Suprapubic skin (tissue), 4 donors: Measurements from ENCODE around the gene CCM2. TPM values are rescaled to one million over a fixed set of nuclear protein-coding genes. Genes with fewer than 3 reads are reported as not detected.

Experiments used
- DNase-seq, 2 donors: peaks; one replicate each; pipeline ENCODE4 v3.0.0-alpha.2; 2019; ENCODE audit warnings: low spot score in 2 of 2
- H3K27ac ChIP-seq: fragments of 200-600 bp; sonication (generic); one replicate; pipeline ENCODE4 v1.5.1; 2019
- H3K27me3 ChIP-seq: fragments of 200-600 bp; sonication (generic); one replicate; pipeline ENCODE4 v1.5.1; 2019
- H3K36me3 ChIP-seq: fragments of 200-600 bp; sonication (generic); one replicate; pipeline ENCODE4 v1.5.1; 2019
- H3K4me1 ChIP-seq: fragments of 200-600 bp; sonication (generic); one replicate; pipeline ENCODE4 v1.5.1; 2019
- H3K4me3 ChIP-seq: fragments of 200-600 bp; sonication (generic); one replicate; pipeline ENCODE4 v1.5.1; 2019; ENCODE audit warnings: mild to moderate bottlenecking
- H3K9me3 ChIP-seq: fragments of 200-600 bp; sonication (generic); one replicate; pipeline ENCODE4 v1.5.1; 2019
- EP300 ChIP-seq: sonication (generic); formaldehyde crosslinking; IDR thresholded peaks from one replicate; pipeline ENCODE4 v1.6.1; 2017; ENCODE audit warnings: antibody characterized with exemption
- POLR2A ChIP-seq, 2 donors: fragments of 450-650 bp; IDR thresholded peaks; one replicate each; pipeline ENCODE4 v1.6.1; 2017; ENCODE audit warnings: antibody characterized with exemption in 2 of 2, mild to moderate bottlenecking in 2 of 2, moderate library complexity in 2 of 2
- POLR2AphosphoS5 ChIP-seq, 3 donors: sonication (generic); formaldehyde crosslinking; IDR thresholded peaks; one replicate each; pipeline ENCODE4 v1.6.1; 2017; ENCODE audit warnings: antibody characterized with exemption in 3 of 3
- WGBS: methylation state at CpG from one replicate; pipeline ENCODE4 v1.1.5; 2018; 5-methylcytosine and 5-hydroxymethylcytosine counted together
- total RNA-seq, 4 donors: library from RNA; depleted of rRNA; stranded (reverse); fragments of >200 nt; gene quantifications; one replicate each; pipeline ENCODE4 v1.1.0, GENCODE V29; 2016
- TF ChIP-seq, protein P1 (sequence below), 2 donors: fragments of 200-600 bp in 1 of 2; fragments of 450-650 bp in 1 of 2; sonication (generic) in 1 of 2; IDR thresholded peaks; one replicate each; pipeline ENCODE4 v1.5.1; 2016 to 2019; ENCODE audit warnings: antibody characterized with exemption in 2 of 2, mild to moderate bottlenecking in 1 of 2, moderate library complexity in 1 of 2

The CCM2 gene
- total RNA-seq, 4 donors from 2014 or later, result 34.3 to 42.3 (median 35.9) TPM

DNA sequence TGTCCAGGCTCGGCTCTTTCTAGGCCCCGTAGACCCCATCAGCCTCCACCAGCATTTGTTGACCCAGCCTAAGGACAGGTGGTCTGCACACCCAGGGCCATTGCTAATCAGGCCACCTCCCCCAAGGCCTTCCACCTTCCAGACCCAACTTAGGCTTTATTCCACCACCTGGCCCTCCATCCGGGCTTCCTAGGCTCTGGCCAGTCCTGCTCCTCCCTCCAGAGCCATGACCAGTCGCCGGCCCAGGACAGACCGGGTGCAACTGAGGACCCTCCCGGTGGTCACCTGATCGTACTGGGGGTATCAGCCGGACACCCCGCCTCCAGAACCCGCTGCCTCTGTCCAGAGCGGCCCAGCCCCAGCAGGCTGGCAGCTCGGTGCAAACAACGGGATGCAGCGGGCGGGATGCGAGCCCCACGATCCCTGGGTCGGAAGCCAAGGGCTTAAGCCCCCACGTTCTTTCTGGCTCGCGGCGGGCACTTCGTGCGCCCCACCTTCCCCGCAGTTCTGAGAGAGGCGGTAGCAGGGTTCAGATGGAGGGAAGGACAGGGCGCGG, 88.2 kb downstream of the CCM2 start:
- Histone ChIP-seq H3K9me3 (no peaks in the 10 kb centered on the region), H3K36me3 (no peaks in the 10 kb centered on the region), H3K27ac (peak overlapping the region; percentile 32), H3K4me3 (peak overlapping the region; percentile 59), H3K4me1 (peaks cover 13% of the 10 kb centered on the region), H3K27me3 (peaks cover 5% of the 10 kb centered on the region)
- DNase-seq, result peak in 1 of 2 donors; percentile 62
- TF ChIP-seq, protein P1, sequence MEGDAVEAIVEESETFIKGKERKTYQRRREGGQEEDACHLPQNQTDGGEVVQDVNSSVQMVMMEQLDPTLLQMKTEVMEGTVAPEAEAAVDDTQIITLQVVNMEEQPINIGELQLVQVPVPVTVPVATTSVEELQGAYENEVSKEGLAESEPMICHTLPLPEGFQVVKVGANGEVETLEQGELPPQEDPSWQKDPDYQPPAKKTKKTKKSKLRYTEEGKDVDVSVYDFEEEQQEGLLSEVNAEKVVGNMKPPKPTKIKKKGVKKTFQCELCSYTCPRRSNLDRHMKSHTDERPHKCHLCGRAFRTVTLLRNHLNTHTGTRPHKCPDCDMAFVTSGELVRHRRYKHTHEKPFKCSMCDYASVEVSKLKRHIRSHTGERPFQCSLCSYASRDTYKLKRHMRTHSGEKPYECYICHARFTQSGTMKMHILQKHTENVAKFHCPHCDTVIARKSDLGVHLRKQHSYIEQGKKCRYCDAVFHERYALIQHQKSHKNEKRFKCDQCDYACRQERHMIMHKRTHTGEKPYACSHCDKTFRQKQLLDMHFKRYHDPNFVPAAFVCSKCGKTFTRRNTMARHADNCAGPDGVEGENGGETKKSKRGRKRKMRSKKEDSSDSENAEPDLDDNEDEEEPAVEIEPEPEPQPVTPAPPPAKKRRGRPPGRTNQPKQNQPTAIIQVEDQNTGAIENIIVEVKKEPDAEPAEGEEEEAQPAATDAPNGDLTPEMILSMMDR (IDR thresholded peaks at IDR 0.05), result no peak
- no peak for TF ChIP-seq EP300
- no peak for TF ChIP-seq POLR2AphosphoS5 (IDR thresholded peaks at IDR 0.05)
- no peak for TF ChIP-seq POLR2A (IDR thresholded peaks at IDR 0.05)
- 46% methylated on average over 20 of the region's 29 CpGs for WGBS

DNA sequence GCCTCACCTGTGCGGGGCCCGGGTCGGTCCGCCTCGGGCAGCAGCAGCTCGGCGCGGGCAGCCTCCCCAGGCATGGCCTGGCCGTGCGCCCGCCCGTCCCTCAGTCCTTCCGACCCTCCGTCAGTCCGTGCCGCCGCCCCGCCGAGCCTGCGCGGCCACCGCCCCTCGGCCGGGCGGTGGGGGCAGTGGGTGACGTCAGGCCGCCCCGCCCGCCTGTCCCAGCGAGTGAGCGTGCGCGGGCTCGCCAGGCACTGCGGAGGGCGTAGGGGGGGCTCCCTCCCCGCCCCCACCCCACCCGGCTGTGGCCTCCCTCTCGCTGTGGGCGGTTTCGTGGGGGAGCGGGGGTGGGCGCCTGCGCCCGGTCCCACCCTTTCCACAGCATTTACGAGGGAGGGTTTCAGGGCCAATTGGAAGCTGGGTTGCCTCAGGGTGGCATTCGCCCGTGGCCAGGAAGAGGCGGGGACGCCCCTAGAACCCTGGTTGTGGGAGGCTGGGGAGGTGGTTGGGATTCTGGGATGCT, 88.9 kb downstream of the CCM2 start, which contains the start of gene NACAD:
Gene NACAD (minus strand): TSS at position 149 of the 520 bp plus-strand sequence. CDS start 75 bp downstream, at position 74.
- Histone ChIP-seq H3K27me3 (peaks cover 5% of the 10 kb centered on the region), H3K4me3 (peak within 1 kb of the TSS; percentile 59), H3K36me3 (no peaks in the 10 kb centered on the region), H3K4me1 (peaks cover 13% of the 10 kb centered on the region), H3K27ac (peak within 1 kb of the TSS; percentile 32), H3K9me3 (no peaks in the 10 kb centered on the region)
- TF ChIP-seq POLR2AphosphoS5 (IDR thresholded peaks at IDR 0.05) (no peak), EP300 (no peak), POLR2A (IDR thresholded peaks at IDR 0.05) (no peak)
- TF ChIP-seq, protein P1 (IDR thresholded peaks at IDR 0.05), result no peak
- WGBS, result no CpG with 5 or more reads among the region's 50 CpGs
- DNase-seq, result peak in 1 of 2 donors; percentile 71

DNA sequence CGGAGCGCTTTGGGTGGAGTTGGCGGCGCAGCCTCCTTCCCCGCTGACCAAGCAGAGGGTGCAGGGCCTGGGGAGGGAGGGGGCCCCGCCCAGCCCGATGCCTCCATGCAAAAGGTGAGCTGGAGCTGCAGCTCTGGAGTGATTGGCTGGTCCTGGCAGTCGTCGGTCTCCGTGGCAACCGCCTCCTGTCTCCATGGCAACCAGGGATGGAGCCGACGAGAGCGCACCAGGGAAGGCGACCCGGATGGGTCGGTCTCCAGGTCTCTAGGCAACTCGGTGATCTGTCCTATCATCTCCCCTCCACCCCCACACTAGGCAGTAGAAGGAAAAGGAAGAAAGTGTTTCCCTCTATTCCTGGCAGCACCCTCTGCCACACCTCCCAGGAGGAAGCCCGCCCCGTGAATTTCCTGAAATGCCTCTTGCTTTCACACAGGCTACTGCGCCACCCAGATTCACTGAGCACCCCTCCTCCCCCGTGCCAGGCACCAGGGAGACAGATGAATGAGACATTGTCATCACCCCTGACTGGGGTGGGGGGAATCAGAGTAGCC, 89.4 kb downstream of the CCM2 start:
- Histone ChIP-seq H3K9me3 (no peaks in the 10 kb centered on the region), H3K27ac (no peak overlapping the region), H3K36me3 (no peaks in the 10 kb centered on the region), H3K4me1 (peaks cover 13% of the 10 kb centered on the region), H3K4me3 (peak overlapping the region; percentile 59), H3K27me3 (peaks cover 5% of the 10 kb centered on the region)
- TF ChIP-seq EP300 (no peak), POLR2A (IDR thresholded peaks at IDR 0.05) (no peak), POLR2AphosphoS5 (IDR thresholded peaks at IDR 0.05) (no peak)
- TF ChIP-seq, protein P1 (IDR thresholded peaks at IDR 0.05), result no peak
- WGBS, result 0% methylated on average over 9 of the region's 22 CpGs
- DNase-seq, result peak in 1 of 2 donors; percentile 76

DNA sequence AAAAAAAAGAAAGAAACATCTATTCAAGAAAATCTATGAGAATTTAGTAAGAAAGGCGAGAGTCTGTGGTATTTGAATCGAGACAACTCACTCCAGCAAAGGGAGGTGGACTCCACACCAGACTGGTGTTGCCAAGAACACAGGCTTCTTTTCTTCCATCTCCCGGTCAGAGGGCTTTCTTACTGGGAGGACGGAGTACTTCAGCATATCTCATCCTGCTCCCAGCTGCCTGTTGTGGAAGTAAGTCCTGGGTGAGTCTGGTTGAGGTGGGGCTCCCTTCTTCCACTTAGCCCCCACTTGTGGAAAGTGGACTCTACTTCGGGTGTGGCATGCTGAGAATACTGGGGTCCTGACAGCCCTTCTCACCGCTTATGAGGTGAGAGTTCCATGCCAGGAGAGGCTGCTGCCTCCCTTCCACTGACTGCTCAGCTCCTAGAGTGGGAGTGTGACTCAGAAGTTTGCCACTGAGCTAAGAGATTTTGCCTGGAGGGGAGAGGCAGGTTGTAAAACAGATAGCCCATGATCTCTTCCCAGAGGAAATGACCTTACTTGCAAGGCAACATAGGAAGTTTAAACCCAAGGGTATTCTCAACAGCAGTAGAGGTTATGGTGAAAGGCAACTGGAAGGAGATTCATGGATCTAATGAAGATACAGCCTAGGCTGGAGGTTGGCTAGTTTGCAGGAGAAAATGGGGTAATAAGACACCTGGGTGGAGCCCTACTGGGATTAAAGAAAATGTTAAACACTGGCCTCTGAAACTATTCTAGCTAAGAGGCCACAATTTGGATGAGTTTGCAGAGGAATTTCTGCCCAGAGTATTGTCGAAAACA, 92.3 kb downstream of the CCM2 start:
- Histone ChIP-seq H3K27me3 (peaks cover 5% of the 10 kb centered on the region), H3K27ac (no peak overlapping the region), H3K4me1 (peaks cover 13% of the 10 kb centered on the region), H3K36me3 (no peaks in the 10 kb centered on the region), H3K4me3 (no peak overlapping the region), H3K9me3 (no peaks in the 10 kb centered on the region)
- TF ChIP-seq, protein P1 (IDR thresholded peaks at IDR 0.05), result no peak
- TF ChIP-seq POLR2AphosphoS5 (IDR thresholded peaks at IDR 0.05) (no peak), EP300 (no peak)
- 53% methylated on average over 7 of the region's 7 CpGs for whole genome bisulfite sequencing
- DNase-seq, result no peak

DNA sequence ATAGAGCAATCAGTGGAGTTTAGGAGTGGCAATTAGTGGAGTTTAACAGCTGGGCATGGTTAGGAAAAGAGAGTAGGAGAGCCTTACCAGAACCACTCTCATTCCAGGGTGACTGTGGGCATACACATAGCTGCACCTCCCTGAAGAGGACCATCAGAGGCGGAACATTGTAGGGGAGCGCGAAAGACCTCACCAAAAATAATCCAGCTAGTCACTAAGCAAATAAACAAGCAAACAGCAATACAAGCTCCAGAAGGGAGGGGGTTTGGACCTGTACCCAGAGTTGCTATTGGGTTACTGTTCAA, 92.9 kb downstream of the CCM2 start:
- no peak overlapping the region for H3K27ac ChIP-seq
- H3K4me1 ChIP-seq, result peaks cover 13% of the 10 kb centered on the region
- H3K27me3 ChIP-seq, result peaks cover 5% of the 10 kb centered on the region
- H3K9me3 ChIP-seq, result no peaks in the 10 kb centered on the region
- no peaks in the 10 kb centered on the region for H3K36me3 ChIP-seq
- DNase-seq, result no peak
- TF ChIP-seq, protein P1 (IDR thresholded peaks at IDR 0.05), result no peak
- no peak for TF ChIP-seq POLR2A (IDR thresholded peaks at IDR 0.05)
- TF ChIP-seq EP300, result no peak
- TF ChIP-seq POLR2AphosphoS5 (IDR thresholded peaks at IDR 0.05), result no peak
- 84% methylated on average over 3 of the region's 3 CpGs for WGBS
- no peak overlapping the region for H3K4me3 ChIP-seq
